ENCODE data around the gene TEX51.

Gene TEX51

DNA sequence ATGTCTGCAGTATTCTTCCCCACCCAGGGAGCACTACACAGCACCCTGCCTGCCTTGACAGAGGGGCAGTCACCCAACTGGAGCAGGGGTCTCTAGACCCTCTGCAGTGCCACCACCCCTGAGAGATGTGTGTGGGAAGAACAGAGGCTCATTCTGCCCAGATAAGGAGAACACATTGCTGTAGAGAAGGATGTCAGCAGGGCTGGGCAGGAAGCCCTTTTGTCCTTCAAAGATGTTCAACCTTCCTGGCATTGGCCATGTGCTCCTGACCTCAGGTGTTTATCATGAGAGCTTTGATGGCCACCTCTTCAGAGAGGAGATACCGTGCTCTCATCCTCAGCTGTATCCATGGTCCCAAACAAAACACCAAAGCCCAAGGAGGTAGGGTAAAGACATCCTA, 4.6 kb upstream of the TEX51 start:
- no peak for DNase-seq

DNA sequence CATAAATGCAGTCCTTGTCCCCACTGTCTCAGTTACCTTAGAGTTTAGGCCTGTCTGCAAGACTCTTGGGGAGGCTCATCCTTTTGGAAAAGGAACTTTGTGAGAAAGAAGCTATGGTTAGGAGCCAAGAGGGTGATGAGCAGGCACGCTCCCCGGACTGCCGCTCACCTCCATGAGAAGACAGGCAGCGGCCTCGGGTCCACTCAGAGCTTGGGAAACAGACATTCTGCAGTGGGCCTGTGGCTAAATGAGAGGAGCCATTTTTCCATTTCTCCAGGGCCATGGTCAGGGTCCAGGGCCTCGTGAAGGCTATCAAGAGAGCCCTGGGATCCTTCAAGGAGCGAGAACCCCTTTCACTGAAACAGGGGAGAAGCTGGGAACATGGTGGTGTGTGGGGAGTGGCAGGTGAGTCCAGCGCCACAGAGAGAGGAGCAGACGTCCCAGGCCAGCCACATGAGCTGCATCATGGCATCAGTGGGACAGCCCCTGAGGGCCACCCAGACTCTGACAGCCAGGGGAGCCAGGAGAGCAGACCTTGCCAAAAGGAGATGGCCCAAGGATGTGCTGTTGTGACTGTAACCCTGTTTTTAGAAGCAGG, 4.0 kb upstream of the TEX51 start:
- no peak for DNase-seq

DNA sequence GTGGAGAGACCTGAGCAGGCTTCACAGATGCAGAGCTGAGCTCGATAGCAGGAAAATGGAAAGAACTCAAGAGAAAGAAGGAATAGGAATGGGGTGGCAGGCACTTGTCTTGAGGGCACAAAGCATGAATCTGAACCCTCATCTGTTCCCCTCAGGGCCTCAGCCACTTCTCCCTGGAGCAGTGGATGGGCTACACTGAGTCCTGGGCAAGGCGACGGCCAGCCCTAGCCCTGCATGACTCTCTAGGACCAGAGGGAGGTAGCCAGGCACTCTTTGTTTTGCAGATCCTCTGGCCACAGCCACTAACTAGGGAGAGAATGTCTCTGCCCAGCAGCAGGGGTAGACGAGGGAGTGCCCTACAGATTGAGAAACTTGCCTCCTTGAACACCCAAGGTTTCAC, 3.4 kb upstream of the TEX51 start:
- DNase-seq: no peak

DNA sequence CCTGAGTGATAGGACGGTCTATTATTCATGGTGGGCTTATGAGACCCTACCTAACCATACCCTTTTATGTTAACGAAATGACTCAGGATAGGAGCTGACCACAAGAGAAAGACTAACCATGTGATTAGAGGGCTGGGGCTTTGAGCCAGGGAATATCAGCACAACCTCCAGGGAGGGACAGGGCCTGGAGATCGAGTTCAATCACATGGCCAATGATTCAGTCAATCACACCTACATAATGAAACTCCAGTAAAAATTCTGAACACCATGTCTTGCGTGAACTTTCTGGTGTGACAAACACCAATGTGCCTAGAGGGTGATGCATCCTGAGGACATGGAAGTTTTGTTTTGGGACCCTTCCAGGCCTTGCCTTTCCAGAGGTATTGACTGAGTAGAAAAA, 2.2 kb upstream of the TEX51 start:
- no peak for DNase-seq

DNA sequence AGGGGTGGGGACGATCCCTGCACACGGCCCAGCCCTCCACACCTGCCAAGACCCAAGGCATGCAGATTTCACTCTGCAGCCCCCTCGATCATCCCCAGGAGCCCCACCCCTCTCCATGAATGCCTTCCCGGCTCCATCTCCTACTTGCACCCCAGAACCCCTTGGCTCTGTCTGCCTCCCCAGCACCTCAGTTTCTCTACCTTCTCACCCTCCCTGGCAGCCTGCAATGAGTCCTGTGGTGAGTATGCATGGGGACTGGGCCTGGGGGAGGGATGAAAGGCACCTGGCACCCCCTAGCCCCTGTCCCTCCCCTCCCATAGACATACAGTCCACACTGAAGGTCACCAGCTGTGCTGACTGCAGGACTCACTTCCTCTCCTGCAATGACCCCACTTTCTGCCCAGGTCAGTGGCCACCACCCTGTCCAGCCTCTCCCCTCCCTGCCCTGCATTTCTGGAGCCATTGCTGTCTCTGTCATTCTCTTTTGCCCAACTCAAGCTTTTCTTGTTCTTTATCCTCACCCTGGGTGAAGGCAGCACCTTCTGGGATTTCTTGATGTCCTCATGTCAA, 1.0 kb downstream of the TEX51 start:
- DNase-seq: no peak

DNA sequence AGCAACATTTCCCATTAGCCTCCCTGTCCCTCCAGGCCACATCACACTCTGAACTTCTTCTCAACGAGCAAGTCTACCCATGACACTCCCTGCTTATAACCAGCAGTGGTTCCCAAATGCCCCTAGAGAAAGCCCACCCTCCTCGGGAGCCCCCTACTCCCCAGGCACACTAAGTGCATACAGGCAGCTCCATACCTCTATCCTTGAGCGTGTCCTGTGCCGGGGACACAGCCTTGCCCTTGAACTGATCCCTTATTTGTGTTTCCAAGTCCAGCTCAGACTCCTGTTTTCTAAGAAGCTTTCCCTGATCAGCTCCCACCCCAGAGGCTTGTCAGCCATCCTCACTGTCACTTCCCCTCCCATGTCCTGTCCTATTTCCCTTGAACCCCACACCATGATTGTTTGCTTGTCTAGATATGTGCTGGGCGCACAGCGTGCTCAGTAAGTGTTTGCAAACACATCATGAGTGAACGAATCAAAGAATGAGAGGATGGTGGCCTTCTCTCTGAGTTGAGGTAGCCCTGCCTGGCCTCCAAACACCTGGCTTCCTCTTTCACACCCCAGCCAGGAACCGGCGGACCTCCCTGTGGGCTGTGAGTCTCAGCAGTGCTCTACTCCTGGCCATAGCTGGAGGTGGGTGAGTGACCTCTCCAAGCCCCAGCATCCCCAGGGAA, 2.1 kb downstream of the TEX51 start:
- no peak for DNase-seq

DNA sequence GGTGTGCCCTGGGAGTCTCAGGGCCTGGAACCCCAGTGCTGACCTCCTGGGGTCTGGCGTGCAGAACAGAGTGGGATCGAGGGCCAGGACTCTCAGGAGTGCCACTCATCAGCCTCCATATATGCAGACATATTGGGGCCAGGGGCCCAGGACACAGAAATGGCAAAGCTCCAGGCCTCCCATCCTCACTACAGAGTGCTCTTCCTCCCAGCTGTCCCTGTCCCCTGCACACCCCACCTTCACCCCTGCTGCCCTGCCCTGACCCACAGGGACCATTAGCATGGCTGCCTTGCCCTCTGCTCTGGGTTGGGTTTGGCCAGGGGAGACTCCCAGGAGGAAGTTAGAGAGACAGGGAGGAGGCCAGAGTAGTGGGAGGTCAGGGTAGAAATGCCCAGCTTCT, 2.8 kb downstream of the TEX51 start:
- no peak for DNase-seq

DNA sequence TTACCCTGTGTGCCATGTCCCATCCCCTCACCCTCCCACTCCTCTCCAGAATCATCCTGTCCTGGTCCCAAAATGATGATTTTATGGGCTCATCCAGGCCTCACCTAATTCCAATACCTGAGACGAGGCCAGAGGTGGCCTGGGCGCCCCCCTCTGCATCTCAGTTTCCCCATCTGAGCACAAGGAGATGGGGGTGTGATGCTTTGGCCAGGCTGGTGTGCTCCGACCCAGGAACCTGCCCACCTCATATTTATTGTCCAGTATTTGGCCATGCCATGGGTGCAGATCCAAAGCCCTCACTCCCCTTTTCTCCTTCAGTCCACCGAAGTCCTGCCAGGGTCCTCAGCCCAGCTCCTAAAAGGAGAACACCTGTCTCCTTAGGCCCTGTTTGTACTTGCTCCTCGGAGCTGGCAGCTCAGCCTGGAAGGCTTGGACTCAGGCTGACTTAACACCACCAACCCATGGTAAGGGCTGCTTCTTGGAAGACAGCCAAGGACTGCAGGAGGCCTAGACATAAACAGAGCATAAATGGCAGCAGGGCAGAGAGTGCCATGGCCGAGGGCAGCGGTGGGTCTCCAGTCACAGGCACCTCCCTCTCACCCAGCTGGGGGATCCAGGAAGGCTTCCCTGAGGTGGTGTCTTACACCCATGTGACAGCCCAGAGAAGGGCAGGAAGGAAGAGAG, 3.6 kb downstream of the TEX51 start:
- DNase-seq: no peak

DNA sequence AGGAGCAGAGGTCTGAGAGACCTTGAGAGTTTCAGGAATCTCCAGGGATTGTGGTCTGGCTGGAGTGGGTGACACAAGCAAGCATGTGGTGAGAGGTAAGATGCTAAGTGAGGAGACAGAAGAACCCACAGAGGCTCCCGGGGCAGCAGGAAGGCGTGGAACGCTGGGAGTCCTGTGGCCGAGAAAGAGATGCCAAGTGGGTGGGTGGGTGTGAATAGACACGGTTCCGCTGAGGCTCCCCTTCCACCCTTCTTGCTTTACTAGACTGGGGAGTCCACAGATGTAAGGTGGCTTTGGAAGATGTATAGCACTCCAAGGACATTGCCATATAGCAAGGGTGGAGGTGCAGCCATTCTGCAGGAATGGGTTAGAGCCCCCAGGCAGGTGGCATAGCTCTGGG, 4.2 kb downstream of the TEX51 start:
- no peak for DNase-seq

DNA sequence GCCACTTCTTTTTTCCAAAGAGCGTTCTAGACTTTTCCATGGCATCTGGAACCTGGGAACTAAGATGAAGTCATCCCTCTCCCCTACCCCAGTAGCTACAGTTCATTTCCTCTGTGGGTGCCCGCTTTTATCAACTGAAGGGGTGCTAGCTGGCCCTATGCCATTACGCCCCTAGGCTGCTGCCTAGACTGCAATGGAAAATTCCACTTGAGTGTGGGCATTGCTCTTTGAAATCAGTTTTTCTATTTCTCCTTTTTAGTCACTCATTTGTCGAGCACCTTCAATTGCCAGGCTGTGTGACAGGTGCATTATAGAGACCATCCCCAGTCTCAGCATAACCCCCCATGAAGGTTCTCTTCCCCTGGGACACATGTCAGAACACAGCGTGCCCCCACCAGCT, 7.3 kb downstream of the TEX51 start:
- DNase-seq: no peak

DNA sequence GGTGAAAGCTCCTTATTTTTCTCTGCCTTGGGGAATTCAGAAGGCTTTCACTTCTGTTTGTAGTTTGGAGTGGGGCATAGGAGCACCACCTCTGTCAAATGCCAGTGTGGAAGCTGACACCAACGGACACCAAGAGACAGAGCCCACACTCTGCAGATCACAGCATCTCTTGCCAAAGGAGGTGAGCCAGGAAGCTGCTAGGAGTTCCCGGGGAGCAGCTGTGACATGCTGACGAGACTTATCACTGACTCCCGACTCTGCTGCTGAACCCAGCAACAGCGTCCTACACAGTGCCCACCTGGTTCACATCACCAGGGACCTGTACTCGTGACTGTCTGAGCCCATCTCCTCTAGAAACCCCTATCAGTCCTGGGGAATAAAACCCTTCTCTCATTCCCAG, 8.1 kb downstream of the TEX51 start:
- no peak for DNase-seq

DNA sequence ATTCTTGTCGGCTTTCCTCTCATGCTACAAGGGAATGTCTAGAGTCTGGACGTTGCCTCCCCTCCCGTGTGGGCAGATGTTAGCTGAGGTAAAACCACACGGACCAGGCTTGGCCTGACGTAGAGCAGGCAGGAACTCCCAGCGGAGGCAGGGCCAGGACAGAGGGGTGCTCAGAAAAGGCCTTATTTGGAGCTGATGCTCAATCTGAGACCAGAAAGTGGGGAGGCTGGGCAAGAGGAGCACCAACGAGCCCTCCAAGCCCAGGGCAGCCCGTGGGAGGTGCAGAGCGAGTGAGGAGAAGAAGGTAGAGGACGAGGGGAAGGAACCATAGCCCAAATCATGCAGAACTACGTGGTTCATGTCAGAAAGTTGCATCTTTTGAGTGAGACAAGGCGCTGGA, 9.0 kb downstream of the TEX51 start:
- no peak for DNase-seq

DNA sequence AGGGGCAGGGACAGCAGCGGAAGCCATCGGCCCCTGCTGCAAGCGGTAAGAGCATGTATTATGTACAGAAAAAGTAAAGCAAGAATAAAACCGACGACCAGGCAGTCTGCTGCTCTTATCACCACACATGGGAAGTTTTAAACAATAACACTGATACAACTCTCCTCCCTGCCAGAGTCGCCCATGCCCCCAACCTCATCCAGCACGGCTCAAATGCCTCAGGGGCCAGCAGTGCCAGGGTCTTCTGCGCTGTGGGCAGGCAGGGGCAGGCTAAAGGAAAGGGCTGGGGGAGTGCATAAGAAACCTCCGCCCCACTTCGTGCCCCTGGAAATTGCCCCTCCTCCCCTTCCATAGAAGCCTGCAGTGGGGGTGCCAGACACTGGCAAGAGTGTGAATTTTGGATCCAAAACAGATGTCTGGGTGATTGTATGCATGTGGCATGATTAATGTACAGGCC, 10.1 kb downstream of the TEX51 start:
- no peak for DNase-seq

DNA sequence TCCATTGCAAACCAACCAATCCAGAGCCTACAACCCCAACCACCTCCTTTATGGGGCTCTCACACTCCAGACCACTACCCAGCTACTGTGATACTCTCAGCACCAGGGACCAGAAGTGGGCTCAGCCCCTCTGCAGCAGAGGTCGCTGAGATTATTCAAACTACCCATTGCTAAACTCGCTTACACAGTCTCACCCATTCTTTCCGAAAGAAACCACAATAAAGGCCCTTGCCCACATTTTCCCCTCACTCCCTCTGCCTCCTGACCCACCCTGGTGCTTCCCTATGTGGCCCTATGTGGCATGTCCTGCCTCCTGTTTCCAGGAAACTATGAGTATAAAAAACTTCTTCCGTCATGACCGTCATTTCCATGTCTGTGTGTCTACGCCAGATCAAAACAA, 10.7 kb downstream of the TEX51 start:
- DNase-seq: no peak

DNA sequence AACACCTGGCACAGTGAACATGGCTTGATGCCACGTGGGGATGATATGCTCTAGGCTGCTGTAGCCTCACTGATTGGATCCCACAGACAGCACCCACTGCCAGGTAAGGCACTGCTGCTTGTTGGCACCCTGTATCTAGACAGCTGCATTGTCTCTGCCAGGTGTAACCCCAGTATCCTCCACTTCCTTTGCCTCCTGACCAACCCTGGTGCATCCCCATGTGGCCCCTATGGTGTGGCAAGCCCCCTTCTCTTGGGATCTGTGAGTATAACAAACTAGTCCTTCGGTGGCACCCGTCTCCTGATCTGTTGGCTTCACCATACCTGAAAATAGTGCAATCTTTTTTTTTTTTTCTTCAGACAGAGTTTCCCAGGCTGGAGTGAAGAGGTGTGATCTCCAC, 11.1 kb downstream of the TEX51 start:
- no peak for DNase-seq

DNA sequence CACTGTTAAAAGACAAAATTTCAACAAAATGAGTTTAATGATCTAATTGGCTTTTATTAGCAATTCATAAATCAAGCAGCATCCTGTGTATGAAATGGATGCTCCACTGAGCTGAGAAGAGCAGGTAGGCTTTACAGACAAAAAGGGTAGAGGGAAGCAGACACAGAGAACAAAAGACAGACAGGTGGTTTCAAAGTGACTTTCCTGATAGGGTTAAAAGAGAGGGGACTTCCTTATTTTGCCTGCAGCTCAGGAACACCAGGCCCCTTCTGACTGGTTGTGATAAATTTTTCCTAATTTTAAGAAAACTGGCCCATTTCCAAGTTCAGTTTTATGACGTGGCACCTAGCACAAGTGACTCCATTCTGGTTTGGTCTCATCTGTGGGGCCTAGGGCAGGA, 11.9 kb downstream of the TEX51 start:
- DNase-seq: no peak

DNA sequence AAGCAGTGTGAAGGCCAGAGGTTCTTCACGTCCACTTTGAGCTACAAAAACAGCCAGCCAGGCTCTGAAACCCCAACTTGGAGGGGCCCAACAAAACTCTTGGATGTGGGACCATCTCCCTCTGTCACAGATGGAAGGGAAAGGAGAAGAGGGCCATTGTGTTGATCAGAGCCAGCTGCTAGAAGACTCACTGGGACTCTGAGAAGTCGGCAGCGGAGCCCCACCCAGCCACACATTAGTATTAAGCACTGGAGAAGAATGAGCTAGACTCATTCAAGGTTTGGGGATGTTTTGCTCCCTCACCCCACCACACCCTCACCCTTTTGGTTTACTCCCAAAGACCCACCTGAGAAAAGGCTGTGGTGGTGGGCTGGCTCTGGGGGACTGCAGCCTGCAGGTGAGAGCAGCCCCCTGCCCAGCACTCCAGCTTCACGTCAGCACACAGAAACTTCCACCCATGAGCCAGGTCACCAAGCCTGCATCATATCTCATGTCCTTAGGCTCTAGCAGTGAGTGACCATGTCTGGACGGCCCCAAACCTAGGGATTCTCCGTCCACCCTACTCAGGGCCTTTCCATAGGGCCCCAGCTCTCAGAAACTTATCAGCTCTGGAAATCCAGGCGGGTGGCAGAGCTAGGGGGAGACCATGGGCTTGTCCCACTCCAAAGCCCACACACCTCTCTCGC, 12.6 kb downstream of the TEX51 start:
- no peak for DNase-seq

DNA sequence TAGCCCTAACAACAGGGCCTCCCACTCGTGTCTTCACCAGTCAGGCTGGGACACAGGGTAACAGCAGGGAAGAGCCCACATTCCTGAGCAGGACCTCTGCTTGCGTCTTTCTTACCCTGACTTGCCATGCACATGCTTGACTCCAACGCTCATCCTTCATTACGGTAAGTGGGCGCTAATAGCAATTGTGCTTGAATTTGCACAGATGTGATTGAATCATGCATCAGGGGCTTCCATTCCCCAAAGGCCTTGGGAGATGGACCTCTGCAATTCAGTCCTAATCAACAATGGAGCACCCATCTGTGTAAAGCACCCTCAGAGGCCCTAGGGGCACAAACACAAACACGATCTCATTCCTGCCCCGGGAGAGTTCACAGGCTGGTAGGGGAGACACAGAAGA, 13.5 kb downstream of the TEX51 start:
- no peak for DNase-seq

DNA sequence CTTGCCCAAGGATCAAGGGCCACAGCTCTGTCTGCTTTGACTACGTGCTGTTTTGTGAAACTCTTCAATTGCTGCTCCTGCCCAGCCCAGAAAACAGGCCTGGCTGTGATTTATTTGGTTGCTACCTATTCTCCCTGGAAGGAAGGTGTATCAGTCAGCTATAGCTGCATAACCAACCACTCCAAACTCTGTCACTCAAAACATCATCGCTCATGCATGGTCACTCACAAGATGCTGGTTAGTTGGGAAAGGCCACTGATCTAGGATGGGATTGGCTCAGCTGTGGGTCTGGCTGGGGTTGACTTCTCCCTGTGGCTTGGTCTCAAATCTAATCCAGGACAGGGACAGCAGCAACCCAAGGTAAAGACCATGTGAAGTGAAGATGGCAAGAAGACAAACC, 14.6 kb downstream of the TEX51 start:
- DNase-seq: no peak

DNA sequence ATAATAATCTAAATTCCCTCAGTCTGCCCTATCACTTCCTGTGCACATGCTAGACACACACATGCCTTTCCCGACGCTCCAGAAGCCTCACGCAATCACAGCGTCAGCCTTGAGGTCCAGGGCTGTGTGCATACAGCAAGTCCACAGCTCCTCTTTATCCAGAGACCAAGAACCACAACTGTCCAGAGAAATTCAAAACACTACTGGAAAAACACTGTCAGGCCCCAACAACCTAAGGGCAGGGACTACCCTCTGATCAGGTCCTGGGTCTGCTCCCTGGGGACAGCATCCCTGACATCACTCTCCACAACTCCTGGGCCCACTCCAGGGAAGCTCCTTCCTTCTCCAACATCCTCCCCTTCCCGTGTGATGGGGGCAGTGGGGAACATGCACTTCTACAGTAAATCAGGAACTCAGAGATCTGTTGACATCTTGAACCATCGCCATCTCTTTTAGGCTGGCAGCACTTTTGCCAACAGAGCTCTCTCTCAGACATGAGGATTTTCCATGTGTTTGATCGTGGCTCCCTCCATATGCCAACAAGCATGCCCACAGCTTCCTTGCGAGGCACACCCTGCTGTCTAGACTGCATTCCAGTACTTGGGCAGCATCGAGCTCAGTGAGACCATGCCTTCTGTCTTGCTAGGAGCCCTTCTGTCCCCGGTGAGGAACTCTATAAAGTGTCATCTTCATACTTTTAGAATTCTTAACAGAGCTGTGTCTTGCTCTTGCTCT, 15.4 kb downstream of the TEX51 start:
- no peak for DNase-seq

DNA sequence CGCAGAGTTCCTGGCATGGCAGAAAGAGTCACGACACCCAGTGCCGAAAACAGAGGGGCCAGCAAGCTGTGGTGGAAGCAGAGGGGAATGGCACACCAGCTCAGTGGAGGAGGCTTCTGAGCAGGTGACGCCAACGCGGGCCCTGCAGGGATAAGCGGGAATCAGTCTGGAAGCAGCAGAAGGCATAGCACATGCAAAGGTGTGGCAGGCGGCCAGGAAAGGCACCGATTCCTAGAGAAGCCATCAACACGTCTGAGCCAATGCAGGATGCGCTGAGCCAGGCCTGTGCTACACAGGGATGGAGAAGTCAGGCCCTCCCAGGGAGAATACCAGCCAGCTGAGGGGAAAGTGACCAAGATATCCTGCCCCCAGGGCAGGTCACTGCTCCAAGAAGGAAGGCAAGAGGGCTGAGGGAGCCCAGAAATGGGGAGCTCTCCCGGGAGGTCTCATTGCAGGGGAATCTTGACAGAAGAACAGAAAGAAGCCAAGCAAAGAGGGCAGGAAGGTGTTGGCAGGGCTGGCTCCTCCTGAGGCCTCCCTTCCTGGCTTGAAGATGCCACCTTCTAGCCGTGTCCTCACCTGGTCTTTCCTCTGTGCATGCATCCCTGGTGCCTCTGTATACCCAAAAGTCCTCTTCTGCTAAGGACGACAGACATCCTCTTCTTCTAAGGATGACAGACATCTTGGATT, 16.3 kb downstream of the TEX51 start:
- DNase-seq: no peak

DNA sequence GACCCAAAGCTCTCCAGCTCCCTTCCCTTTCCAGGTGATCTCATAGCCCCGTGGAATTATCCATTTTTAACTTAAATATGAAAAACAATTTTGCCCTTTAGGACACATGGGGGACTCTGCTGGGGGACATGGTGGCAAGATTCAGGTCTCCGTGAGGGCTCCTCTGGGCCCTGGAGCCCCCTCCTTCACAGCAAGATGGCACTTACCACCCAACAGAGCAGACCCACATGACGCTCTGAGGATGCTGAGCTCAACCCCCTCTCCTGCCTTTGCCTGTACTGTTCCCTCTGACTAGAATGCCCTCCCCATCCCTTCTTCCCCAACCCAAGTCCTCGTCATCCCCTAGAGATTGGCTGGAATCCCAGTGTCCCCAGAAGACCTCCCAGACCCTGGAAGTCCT, 17.2 kb downstream of the TEX51 start:
- no peak for DNase-seq
